H9 (cell line): ENCODE data around the gene CDK14. TPM values are rescaled to one million over a fixed set of nuclear protein-coding genes. Genes with fewer than 3 reads are reported as not detected.

ENCODE experiments used
- DNase-seq: peaks from one replicate; pipeline ENCODE4 v3.0.0-alpha.2; 2017
- H2AFZ ChIP-seq: one replicate; pipeline ENCODE4 v1.6.1; 2013; ENCODE audit warnings: mild to moderate bottlenecking, low read length, control low read depth, moderate library complexity
- H2AK5ac ChIP-seq: 2 replicates; pipeline ENCODE4 v1.6.1; 2013; ENCODE audit warnings: low read length, control low read depth, mixed read lengths; ENCODE audit not compliant: insufficient read length
- H2BK120ac ChIP-seq: one replicate; pipeline ENCODE4 v1.6.1; 2013; ENCODE audit warnings: low read depth, mild to moderate bottlenecking, low read length, control low read depth, inconsistent platforms; ENCODE audit not compliant: poor library complexity, severe bottlenecking
- H2BK12ac ChIP-seq: 2 replicates; pipeline ENCODE4 v1.6.1; 2013; ENCODE audit warnings: low read length, control low read depth, mixed read lengths, low read depth; ENCODE audit not compliant: insufficient read length
- H2BK15ac ChIP-seq: 2 replicates; pipeline ENCODE4 v1.6.1; 2013; ENCODE audit warnings: low read depth, low read length, control low read depth
- H2BK20ac ChIP-seq: one replicate; pipeline ENCODE4 v1.6.1; 2013; ENCODE audit warnings: low read depth, mild to moderate bottlenecking, low read length, control low read depth, inconsistent platforms; ENCODE audit not compliant: poor library complexity, severe bottlenecking
- H2BK5ac ChIP-seq: 2 replicates; pipeline ENCODE4 v1.6.1; 2013; ENCODE audit warnings: low read length, control low read depth, mixed read lengths; ENCODE audit not compliant: insufficient read length
- H3K14ac ChIP-seq: 2 replicates; pipeline ENCODE4 v1.6.1; 2013; ENCODE audit warnings: low read length, control low read depth; ENCODE audit not compliant: insufficient read depth
- H3K18ac ChIP-seq: 2 replicates; pipeline ENCODE4 v1.6.1; 2013; ENCODE audit warnings: low read depth, mild to moderate bottlenecking, mixed read lengths, low read length, control low read depth; ENCODE audit not compliant: insufficient read length
- H3K23ac ChIP-seq: 2 replicates; pipeline ENCODE4 v1.6.1; 2013; ENCODE audit warnings: low read length, control low read depth, mixed read lengths, low read depth; ENCODE audit not compliant: insufficient read length
- H3K23me2 ChIP-seq: 2 replicates; pipeline ENCODE4 v1.6.1; 2013; ENCODE audit warnings: low read depth, mild to moderate bottlenecking, mixed read lengths, low read length, control low read depth; ENCODE audit not compliant: insufficient read length, poor library complexity, severe bottlenecking
- H3K27ac ChIP-seq: 2 replicates; pipeline ENCODE4 v1.5.1; 2013; ENCODE audit warnings: low read length, control low read depth, mixed read lengths, low read depth; ENCODE audit not compliant: insufficient read length
- H3K27me3 ChIP-seq: 2 replicates; pipeline ENCODE4 v1.6.1; 2013; ENCODE audit warnings: low read length, control low read depth, inconsistent platforms; ENCODE audit not compliant: insufficient read depth
- H3K4ac ChIP-seq: 2 replicates; pipeline ENCODE4 v1.6.1; 2013; ENCODE audit warnings: low read depth, mild to moderate bottlenecking, control low read depth, inconsistent platforms, low read length, moderate library complexity
- H3K4me1 ChIP-seq: 2 replicates; pipeline ENCODE4 v1.6.1; 2013; ENCODE audit warnings: low read length, control low read depth, inconsistent platforms; ENCODE audit not compliant: insufficient read depth
- H3K4me2 ChIP-seq: 2 replicates; pipeline ENCODE4 v1.6.1; 2013; ENCODE audit warnings: low read length, control low read depth, mixed read lengths; ENCODE audit not compliant: insufficient read length, insufficient read depth
- H3K56ac ChIP-seq: 2 replicates; pipeline ENCODE4 v1.6.1; 2013; ENCODE audit warnings: low read depth, mild to moderate bottlenecking, mixed read lengths, low read length, control low read depth; ENCODE audit not compliant: insufficient read length
- H3K79me1 ChIP-seq: 2 replicates; pipeline ENCODE4 v1.6.1; 2013; ENCODE audit warnings: low read depth, mild to moderate bottlenecking, moderate library complexity, low read length, control low read depth, inconsistent platforms; ENCODE audit not compliant: insufficient read depth, poor library complexity, severe bottlenecking
- H3K79me2 ChIP-seq: 2 replicates; pipeline ENCODE4 v1.6.1; 2013; ENCODE audit warnings: low read length, control low read depth, inconsistent platforms; ENCODE audit not compliant: insufficient read depth
- H3K9ac ChIP-seq: 2 replicates; pipeline ENCODE4 v1.6.1; 2013; ENCODE audit warnings: low read length, control low read depth, mixed read lengths; ENCODE audit not compliant: insufficient read length; ENCODE audit errors: extremely low read depth
- H3K9me3 ChIP-seq: one replicate; pipeline ENCODE4 v1.6.1; 2013; ENCODE audit warnings: low read depth, low read length, inconsistent platforms; ENCODE audit not compliant: control insufficient read depth
- H3T11ph ChIP-seq: one replicate; pipeline ENCODE4 v1.6.1; 2013; ENCODE audit warnings: mild to moderate bottlenecking, low read length, control low read depth, inconsistent platforms
- H4K20me1 ChIP-seq: one replicate; pipeline ENCODE4 v1.6.1; 2013; ENCODE audit not compliant: control insufficient read depth, insufficient read length, insufficient read depth
- H4K5ac ChIP-seq: 2 replicates; pipeline ENCODE4 v1.6.1; 2013; ENCODE audit warnings: low read depth, mild to moderate bottlenecking, mixed read lengths, low read length, control low read depth; ENCODE audit not compliant: insufficient read length
- H4K8ac ChIP-seq: replicated peaks from 2 replicates; pipeline ENCODE4 v1.6.1; 2013; ENCODE audit warnings: low read length, control low read depth, mixed read lengths, low read depth; ENCODE audit not compliant: insufficient read length
- H4K91ac ChIP-seq: 2 replicates; pipeline ENCODE4 v1.6.1; 2013; ENCODE audit warnings: low read depth, mild to moderate bottlenecking, moderate library complexity, mixed read lengths, low read length, control low read depth; ENCODE audit not compliant: insufficient read length
- H3K27ac Mint-ChIP-seq, 3 experiments: 2 replicates in 2 of 3; 3 replicates in 1 of 3; pipeline ENCODE4 v1.8.0; 2020 to 2021; ENCODE audit warnings: mixed read lengths in 3 of 3, mild to moderate bottlenecking in 1 of 3, moderate library complexity in 1 of 3
- H3K27me3 Mint-ChIP-seq: 2 replicates; pipeline ENCODE4 v1.8.0; 2021; ENCODE audit warnings: low read depth, mild to moderate bottlenecking, moderate library complexity, mixed read lengths
- H3K36me3 Mint-ChIP-seq, 3 experiments: 2 replicates in 2 of 3; 3 replicates in 1 of 3; pipeline ENCODE4 v1.8.0; 2020 to 2021; ENCODE audit warnings: low read depth in 3 of 3, mixed read lengths in 3 of 3; ENCODE audit not compliant: insufficient read depth in 1 of 3
- H3K4me1 Mint-ChIP-seq, 2 experiments: 2 replicates each; pipeline ENCODE4 v1.8.0; 2020; ENCODE audit warnings: mixed read lengths in 2 of 2
- H3K4me3 Mint-ChIP-seq, 2 experiments: 2 replicates in 1 of 2; 3 replicates in 1 of 2; pipeline ENCODE4 v1.8.0; 2020 to 2021; ENCODE audit warnings: mild to moderate bottlenecking in 2 of 2, mixed read lengths in 2 of 2, moderate library complexity in 1 of 2
- H3K9me3 Mint-ChIP-seq, 2 experiments: 2 replicates in 1 of 2; 3 replicates in 1 of 2; pipeline ENCODE4 v1.8.0; 2020; ENCODE audit warnings: mild to moderate bottlenecking in 2 of 2, mixed read lengths in 2 of 2, moderate library complexity in 1 of 2
- WGBS: extraction: QIAGEN DNeasy Blood & Tissue Kit; methylation state at CpG from one replicate; pipeline ENCODE4 v1.1.7; 2013; ENCODE audit warnings: missing lambda C conversion rate, low lambda C conversion rate, mixed read lengths; ENCODE audit not compliant: insufficient read length; ENCODE audit errors: extremely low coverage; 5-methylcytosine and 5-hydroxymethylcytosine counted together
- total RNA-seq: library from RNA; stranded (reverse); gene quantifications from 2 replicates; pipeline ENCODE4 v1.2.1, GENCODE V29; 2021
- TF ChIP-seq, protein P1 (sequence below): fragments of 200-600 bp; sonication (generic); conservative IDR thresholded peaks from 3 replicates; pipeline ENCODE4 v1.8.0; 2021; ENCODE audit warnings: antibody characterized with exemption, mild to moderate bottlenecking

Gene CDK14
- total RNA-seq, 1 experiment from 2014 or later: 23.9 TPM

DNA sequence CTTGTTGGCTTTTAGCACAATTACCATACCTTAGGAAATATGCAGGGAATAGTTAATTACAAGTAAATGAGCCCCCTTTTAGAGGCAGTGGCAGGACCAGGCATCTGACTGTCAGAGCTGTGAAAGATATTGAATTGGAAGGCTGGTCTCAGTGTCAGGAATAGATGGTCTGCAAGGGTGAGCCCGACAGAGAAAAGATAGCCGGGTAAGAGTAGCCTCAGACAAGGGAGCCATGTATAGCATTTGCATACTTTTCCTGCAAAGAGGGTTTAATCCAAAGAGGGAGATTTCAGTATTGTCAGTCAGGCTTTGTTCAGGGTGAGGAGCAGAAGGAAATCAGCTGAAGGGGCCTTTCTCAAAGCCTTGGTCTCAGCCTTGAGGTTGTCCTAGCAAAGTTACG is 539.2 kb downstream of the CDK14 start:
- no peak overlapping the region for H3K4me3 Mint-ChIP-seq
- peaks cover 26 to 30% of the 10 kb centered on the region in 2 experiments for H3K4me1 Mint-ChIP-seq
- Histone ChIP-seq H3K18ac (no peak overlapping the region), H3K23me2 (no peaks in the 10 kb centered on the region), H2BK5ac (no peak overlapping the region), H3K27ac (no peak overlapping the region), H2AK5ac (no peak overlapping the region), H3K27me3 (no peaks in the 10 kb centered on the region), H4K91ac (no peak overlapping the region), H3K4me2 (no peak overlapping the region), H2AFZ (no peak overlapping the region), H3K9me3 (no peaks in the 10 kb centered on the region), H3T11ph (no peak overlapping the region), H3K9ac (no peak overlapping the region), H3K79me1 (no peaks in the 10 kb centered on the region), H4K5ac (no peak overlapping the region), H2BK20ac (no peak overlapping the region), H3K4me1 (peaks cover 3% of the 10 kb centered on the region), H2BK15ac (no peak overlapping the region), H3K23ac (no peak overlapping the region), H2BK120ac (no peak overlapping the region), H3K4ac (no peak overlapping the region), H2BK12ac (no peak overlapping the region), H3K56ac (no peak overlapping the region), H4K8ac (no peak overlapping the region), H3K14ac (no peak overlapping the region), H4K20me1 (no peaks in the 10 kb centered on the region), H3K79me2 (no peaks in the 10 kb centered on the region)
- TF ChIP-seq, protein P1, sequence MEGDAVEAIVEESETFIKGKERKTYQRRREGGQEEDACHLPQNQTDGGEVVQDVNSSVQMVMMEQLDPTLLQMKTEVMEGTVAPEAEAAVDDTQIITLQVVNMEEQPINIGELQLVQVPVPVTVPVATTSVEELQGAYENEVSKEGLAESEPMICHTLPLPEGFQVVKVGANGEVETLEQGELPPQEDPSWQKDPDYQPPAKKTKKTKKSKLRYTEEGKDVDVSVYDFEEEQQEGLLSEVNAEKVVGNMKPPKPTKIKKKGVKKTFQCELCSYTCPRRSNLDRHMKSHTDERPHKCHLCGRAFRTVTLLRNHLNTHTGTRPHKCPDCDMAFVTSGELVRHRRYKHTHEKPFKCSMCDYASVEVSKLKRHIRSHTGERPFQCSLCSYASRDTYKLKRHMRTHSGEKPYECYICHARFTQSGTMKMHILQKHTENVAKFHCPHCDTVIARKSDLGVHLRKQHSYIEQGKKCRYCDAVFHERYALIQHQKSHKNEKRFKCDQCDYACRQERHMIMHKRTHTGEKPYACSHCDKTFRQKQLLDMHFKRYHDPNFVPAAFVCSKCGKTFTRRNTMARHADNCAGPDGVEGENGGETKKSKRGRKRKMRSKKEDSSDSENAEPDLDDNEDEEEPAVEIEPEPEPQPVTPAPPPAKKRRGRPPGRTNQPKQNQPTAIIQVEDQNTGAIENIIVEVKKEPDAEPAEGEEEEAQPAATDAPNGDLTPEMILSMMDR: no peak
- no peaks in the 10 kb centered on the region for H3K36me3 Mint-ChIP-seq
- peak overlapping the region in 2 of 3 experiments; percentile 45 to 87; a peak in 4 of 7 replicates for H3K27ac Mint-ChIP-seq
- no peak for DNase-seq
- no CpG with 5 or more reads among the region's 3 CpGs for WGBS
- H3K9me3 Mint-ChIP-seq: no peaks in the 10 kb centered on the region
- no peaks in the 10 kb centered on the region for H3K27me3 Mint-ChIP-seq
